ENCODE measurements around the gene RAMACL. TPM values are rescaled to one million over a fixed set of nuclear protein-coding genes. Genes with fewer than 3 reads are reported as not detected.

Gene RAMACL
- total and polyA plus RNA-seq, 4 donors, result 0.22 to 0.59 (median 0.31) TPM

DNA sequence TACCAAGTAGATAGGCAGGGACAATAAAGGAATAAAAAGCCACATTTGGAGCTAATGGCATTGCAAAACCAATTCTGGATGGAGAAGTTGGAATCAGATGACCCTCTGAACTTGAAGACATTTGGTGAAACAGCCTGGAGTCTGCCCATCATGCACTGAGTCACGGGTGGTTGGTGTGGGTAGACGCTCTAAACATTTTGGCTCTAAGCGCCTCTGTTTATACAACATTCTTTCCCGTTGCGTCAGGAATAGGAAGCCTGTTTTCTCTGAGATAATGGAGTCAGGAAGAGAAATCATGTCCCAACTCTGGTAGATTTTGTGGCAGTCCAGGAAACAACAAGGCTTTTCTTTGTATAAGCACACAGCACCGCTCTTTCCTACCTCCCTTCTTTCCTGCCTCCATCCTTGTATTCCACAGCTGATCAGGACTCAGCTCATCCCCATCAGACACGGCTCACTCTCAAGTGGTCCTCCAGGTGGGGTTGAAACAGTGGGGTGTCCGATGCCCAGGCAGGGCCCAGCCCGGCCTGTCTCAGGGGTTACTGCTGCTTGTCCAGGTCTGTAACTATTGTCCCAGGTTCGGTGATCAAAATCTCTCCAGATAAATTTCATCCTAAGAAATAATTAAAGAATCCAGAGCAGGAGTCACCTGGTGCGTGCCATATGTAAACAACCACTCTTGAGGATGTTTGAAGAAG is 12.1 kb upstream of the RAMACL start:
- Histone ChIP-seq H3K4me1 (ENCODE audit: control insufficient read depth in 4 of 4, insufficient read depth in 4 of 4, low read length in 3 of 4) (no peaks in the 10 kb centered on the region), H3K9me3 (ENCODE audit: control insufficient read depth in 4 of 4, low read length in 3 of 4) (no peaks in the 10 kb centered on the region), H3K27me3 (ENCODE audit: control insufficient read depth in 4 of 4, insufficient read depth in 4 of 4, low read length in 3 of 4) (no peaks in the 10 kb centered on the region), H3K27ac (ENCODE audit: low read depth in 1 of 2, low read length in 2 of 2) (peak overlapping the region in 1 of 2 donors; percentile 53), H3K9ac (ENCODE audit: low read depth in 1 of 2, low read length in 2 of 2) (no peak overlapping the region), H3K36me3 (ENCODE audit: control insufficient read depth in 4 of 4, insufficient read depth in 3 of 4, low read depth in 1 of 4, low read length in 3 of 4) (no peaks in the 10 kb centered on the region), H3K4me3 (ENCODE audit: low read depth in 1 of 3, low read length in 3 of 3) (no peak overlapping the region)
- 75% methylated on average over 11 of the region's 11 CpGs for WGBS
- no peak for DNase-seq (ENCODE audit: low spot score)
- TF ChIP-seq, protein P1, sequence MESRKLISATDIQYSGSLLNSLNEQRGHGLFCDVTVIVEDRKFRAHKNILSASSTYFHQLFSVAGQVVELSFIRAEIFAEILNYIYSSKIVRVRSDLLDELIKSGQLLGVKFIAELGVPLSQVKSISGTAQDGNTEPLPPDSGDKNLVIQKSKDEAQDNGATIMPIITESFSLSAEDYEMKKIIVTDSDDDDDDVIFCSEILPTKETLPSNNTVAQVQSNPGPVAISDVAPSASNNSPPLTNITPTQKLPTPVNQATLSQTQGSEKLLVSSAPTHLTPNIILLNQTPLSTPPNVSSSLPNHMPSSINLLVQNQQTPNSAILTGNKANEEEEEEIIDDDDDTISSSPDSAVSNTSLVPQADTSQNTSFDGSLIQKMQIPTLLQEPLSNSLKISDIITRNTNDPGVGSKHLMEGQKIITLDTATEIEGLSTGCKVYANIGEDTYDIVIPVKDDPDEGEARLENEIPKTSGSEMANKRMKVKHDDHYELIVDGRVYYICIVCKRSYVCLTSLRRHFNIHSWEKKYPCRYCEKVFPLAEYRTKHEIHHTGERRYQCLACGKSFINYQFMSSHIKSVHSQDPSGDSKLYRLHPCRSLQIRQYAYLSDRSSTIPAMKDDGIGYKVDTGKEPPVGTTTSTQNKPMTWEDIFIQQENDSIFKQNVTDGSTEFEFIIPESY (IDR thresholded peaks at IDR 0.05), result no peak
- TF ChIP-seq, protein P2, sequence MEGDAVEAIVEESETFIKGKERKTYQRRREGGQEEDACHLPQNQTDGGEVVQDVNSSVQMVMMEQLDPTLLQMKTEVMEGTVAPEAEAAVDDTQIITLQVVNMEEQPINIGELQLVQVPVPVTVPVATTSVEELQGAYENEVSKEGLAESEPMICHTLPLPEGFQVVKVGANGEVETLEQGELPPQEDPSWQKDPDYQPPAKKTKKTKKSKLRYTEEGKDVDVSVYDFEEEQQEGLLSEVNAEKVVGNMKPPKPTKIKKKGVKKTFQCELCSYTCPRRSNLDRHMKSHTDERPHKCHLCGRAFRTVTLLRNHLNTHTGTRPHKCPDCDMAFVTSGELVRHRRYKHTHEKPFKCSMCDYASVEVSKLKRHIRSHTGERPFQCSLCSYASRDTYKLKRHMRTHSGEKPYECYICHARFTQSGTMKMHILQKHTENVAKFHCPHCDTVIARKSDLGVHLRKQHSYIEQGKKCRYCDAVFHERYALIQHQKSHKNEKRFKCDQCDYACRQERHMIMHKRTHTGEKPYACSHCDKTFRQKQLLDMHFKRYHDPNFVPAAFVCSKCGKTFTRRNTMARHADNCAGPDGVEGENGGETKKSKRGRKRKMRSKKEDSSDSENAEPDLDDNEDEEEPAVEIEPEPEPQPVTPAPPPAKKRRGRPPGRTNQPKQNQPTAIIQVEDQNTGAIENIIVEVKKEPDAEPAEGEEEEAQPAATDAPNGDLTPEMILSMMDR (IDR thresholded peaks at IDR 0.05; ENCODE audit: low read depth, low read length, missing input control), result no peak
- peak; percentile 55 for TF ChIP-seq NR2F2 (IDR thresholded peaks at IDR 0.05)
- peak; percentile 29 for TF ChIP-seq YY1 (IDR thresholded peaks at IDR 0.05)
- TF ChIP-seq FOXA1 (IDR thresholded peaks at IDR 0.05), result no peak
- TF ChIP-seq, protein P3, sequence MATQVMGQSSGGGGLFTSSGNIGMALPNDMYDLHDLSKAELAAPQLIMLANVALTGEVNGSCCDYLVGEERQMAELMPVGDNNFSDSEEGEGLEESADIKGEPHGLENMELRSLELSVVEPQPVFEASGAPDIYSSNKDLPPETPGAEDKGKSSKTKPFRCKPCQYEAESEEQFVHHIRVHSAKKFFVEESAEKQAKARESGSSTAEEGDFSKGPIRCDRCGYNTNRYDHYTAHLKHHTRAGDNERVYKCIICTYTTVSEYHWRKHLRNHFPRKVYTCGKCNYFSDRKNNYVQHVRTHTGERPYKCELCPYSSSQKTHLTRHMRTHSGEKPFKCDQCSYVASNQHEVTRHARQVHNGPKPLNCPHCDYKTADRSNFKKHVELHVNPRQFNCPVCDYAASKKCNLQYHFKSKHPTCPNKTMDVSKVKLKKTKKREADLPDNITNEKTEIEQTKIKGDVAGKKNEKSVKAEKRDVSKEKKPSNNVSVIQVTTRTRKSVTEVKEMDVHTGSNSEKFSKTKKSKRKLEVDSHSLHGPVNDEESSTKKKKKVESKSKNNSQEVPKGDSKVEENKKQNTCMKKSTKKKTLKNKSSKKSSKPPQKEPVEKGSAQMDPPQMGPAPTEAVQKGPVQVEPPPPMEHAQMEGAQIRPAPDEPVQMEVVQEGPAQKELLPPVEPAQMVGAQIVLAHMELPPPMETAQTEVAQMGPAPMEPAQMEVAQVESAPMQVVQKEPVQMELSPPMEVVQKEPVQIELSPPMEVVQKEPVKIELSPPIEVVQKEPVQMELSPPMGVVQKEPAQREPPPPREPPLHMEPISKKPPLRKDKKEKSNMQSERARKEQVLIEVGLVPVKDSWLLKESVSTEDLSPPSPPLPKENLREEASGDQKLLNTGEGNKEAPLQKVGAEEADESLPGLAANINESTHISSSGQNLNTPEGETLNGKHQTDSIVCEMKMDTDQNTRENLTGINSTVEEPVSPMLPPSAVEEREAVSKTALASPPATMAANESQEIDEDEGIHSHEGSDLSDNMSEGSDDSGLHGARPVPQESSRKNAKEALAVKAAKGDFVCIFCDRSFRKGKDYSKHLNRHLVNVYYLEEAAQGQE (IDR thresholded peaks at IDR 0.05), result no peak
- TF ChIP-seq SP1 (IDR thresholded peaks at IDR 0.05), result peak; percentile 25
- TF ChIP-seq JUND (IDR thresholded peaks at IDR 0.05), result peak in 1 of 2 donors; percentile 56
- TF ChIP-seq, protein P4, sequence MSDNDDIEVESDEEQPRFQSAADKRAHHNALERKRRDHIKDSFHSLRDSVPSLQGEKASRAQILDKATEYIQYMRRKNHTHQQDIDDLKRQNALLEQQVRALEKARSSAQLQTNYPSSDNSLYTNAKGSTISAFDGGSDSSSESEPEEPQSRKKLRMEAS (IDR thresholded peaks at IDR 0.05), result no peak
- no peak for TF ChIP-seq HNF4A (conservative IDR thresholded peaks at IDR 0.05)
- TF ChIP-seq RXRA (IDR thresholded peaks at IDR 0.05), result no peak
- TF ChIP-seq FOXA2 (IDR thresholded peaks at IDR 0.05), result no peak
- TF ChIP-seq HNF4G (IDR thresholded peaks at IDR 0.05), result no peak
- no peak for TF ChIP-seq EGR1 (IDR thresholded peaks at IDR 0.05; ENCODE audit: low read depth in 2 of 2)
- TF ChIP-seq GABPA (IDR thresholded peaks at IDR 0.05 in 1 of 2, conservative IDR thresholded peaks at IDR 0.05 in 1 of 2), result no peak
- TF ChIP-seq RAD21 (IDR thresholded peaks at IDR 0.05), result peak in 1 of 2 donors; percentile 38
- TF ChIP-seq, protein P5, sequence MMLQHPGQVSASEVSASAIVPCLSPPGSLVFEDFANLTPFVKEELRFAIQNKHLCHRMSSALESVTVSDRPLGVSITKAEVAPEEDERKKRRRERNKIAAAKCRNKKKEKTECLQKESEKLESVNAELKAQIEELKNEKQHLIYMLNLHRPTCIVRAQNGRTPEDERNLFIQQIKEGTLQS (IDR thresholded peaks at IDR 0.05), result no peak
- no peak for TF ChIP-seq TAF1 (conservative IDR thresholded peaks at IDR 0.05)
